ENCODE data around the gene TCAIM.

TCAIM gene

DNA sequence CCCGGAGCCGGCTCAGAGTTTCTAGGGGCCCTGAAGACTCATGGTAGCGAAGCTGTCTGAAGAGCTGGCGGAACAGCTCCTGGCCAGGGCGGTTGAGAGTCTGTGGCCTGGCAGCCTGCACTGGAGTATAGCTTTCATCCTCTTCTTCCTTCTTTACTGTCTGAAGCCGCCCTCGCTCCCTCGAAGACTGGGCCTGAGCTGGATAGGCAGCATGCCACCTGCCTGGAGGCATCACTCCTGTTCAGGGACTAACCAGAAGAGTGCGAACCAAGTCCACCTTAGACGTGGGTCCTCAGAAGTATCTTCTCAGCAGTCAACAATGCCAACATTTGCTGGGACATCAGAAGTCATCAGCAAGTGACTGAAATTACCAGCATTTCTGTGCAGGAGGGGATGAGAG, 116.8 kb downstream of the TCAIM start:
- no peak for DNase-seq

Data from NCI-H446 treated with DMSO at 0.1 percent for 48 hours (cell line).